Neural crest cell (in vitro differentiated cells): ENCODE results near the gene DENND1B. TPM values are rescaled to one million over a fixed set of nuclear protein-coding genes. Genes with fewer than 3 reads are reported as not detected.

ENCODE experiments used
- DNase-seq: peaks from one replicate; pipeline ENCODE4 v3.0.0; 2021; ENCODE audit warnings: low read depth, mixed read lengths, low spot score
- H3K27ac Mint-ChIP-seq: one replicate; pipeline ENCODE4 v1.8.0; 2021; ENCODE audit warnings: mild to moderate bottlenecking, mixed read lengths; ENCODE audit not compliant: unreplicated experiment
- H3K27me3 Mint-ChIP-seq: 2 replicates; pipeline ENCODE4 v1.8.0; 2021; ENCODE audit warnings: low read depth, mild to moderate bottlenecking, mixed read lengths
- H3K36me3 Mint-ChIP-seq: 2 replicates; pipeline ENCODE4 v1.8.0; 2021; ENCODE audit warnings: low read depth, mild to moderate bottlenecking, mixed read lengths
- H3K4me1 Mint-ChIP-seq: 2 replicates; pipeline ENCODE4 v1.8.0; 2021; ENCODE audit warnings: mixed read lengths
- H3K4me3 Mint-ChIP-seq: one replicate; pipeline ENCODE4 v1.8.0; 2021; ENCODE audit warnings: mild to moderate bottlenecking, mixed read lengths
- H3K9me3 Mint-ChIP-seq: 2 replicates; pipeline ENCODE4 v1.8.0; 2021; ENCODE audit warnings: mixed read lengths
- CTCF ChIP-seq: fragments of 200-600 bp; sonication (generic); conservative IDR thresholded peaks from 2 replicates; pipeline ENCODE4 v1.5.0; 2021; ENCODE audit warnings: antibody characterized with exemption, mild to moderate bottlenecking
- total RNA-seq: library from RNA; stranded (reverse); gene quantifications from 2 replicates; pipeline ENCODE4 v1.2.1, GENCODE V29; 2021

Gene DENND1B
- total RNA-seq, 1 donor from 2014 or later, result 6.5 TPM

GRCh38 chr1:197750366-197750765 is 24.9 kb downstream of the DENND1B start:
- Mint-ChIP-seq H3K4me1 (no peaks in the 10 kb centered on the region), H3K9me3 (peaks cover 3% of the 10 kb centered on the region), H3K27me3 (no peaks in the 10 kb centered on the region), H3K36me3 (peaks cover 6% of the 10 kb centered on the region), H3K4me3 (no peak overlapping the region), H3K27ac (no peak overlapping the region)
- DNase-seq, result no peak
- TF ChIP-seq CTCF, result no peak

DNA sequence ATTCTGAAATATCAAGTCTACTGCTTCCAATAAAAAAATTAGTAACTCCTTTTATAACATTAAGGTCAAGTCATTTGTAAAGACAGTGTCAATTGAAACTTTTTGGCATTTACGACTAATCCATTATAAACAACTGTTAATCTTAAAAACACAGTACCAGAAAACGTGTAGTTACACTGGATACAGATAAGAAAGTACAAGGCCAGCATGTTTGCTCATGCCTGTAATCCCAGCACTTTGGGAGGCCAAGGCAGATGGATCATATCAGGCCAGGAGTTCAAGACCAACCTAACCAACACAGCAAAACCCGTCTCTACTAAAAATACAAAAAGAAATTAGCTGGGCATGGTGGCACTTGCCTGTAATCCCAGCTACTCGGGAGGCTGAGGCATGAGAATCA is 29.4 kb downstream of the DENND1B start:
- H3K4me3 Mint-ChIP-seq, result no peak overlapping the region
- no peaks in the 10 kb centered on the region for H3K4me1 Mint-ChIP-seq
- no peaks in the 10 kb centered on the region for H3K27me3 Mint-ChIP-seq
- DNase-seq, result no peak
- TF ChIP-seq CTCF, result no peak
- H3K9me3 Mint-ChIP-seq, result peaks cover 3% of the 10 kb centered on the region
- H3K27ac Mint-ChIP-seq, result no peak overlapping the region
- H3K36me3 Mint-ChIP-seq, result peaks cover 4% of the 10 kb centered on the region

DNA sequence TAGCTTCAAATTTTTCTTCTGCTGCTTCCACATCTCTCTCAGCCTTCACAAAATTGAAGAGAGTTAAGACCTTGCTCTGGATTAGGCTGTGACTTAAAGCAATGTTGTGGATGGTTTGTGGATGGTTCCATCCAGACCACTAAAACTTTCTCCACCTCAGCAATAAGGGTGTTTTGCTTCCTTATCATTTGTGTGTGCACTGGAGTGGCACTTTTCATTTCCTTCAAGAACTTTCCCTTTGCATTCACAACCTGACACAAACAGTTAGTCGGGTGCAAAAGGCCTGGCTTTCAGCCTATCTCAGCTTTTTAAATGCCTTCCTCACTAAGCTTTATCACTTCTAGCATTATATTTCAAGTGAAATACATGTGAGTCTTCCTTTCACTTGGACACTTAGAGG is 30.3 kb downstream of the DENND1B start:
- TF ChIP-seq CTCF, result no peak
- peaks cover 3% of the 10 kb centered on the region for H3K9me3 Mint-ChIP-seq
- H3K27ac Mint-ChIP-seq, result no peak overlapping the region
- H3K27me3 Mint-ChIP-seq, result peaks cover 3% of the 10 kb centered on the region
- DNase-seq, result no peak
- no peaks in the 10 kb centered on the region for H3K4me1 Mint-ChIP-seq
- H3K36me3 Mint-ChIP-seq, result peaks cover 4% of the 10 kb centered on the region
- H3K4me3 Mint-ChIP-seq, result no peak overlapping the region

DNA sequence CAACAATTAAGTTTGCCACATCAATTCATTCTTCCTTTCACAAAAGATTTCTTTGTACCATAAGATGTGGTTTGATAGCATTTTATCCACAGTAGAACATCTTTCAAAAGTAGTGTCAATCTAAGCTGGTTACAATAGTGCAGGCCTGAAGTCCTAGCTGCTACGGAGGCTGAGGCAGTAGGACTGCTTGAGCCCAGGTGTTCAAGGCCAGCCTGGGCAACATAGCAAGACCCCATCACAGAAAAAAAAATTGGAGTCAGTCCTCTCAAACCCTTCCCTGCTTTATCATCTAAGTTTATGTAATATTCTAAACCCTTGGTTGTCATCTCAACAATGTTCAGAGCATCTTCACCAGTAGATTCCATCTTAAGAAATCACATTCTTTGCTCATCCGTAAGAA is 31.7 kb downstream of the DENND1B start:
- H3K27me3 Mint-ChIP-seq, result peaks cover 3% of the 10 kb centered on the region
- DNase-seq, result no peak
- H3K36me3 Mint-ChIP-seq, result peaks cover 4% of the 10 kb centered on the region
- no peak for TF ChIP-seq CTCF
- H3K4me3 Mint-ChIP-seq, result no peak overlapping the region
- H3K27ac Mint-ChIP-seq, result no peak overlapping the region
- H3K9me3 Mint-ChIP-seq, result peaks cover 3% of the 10 kb centered on the region
- no peaks in the 10 kb centered on the region for H3K4me1 Mint-ChIP-seq

DNA sequence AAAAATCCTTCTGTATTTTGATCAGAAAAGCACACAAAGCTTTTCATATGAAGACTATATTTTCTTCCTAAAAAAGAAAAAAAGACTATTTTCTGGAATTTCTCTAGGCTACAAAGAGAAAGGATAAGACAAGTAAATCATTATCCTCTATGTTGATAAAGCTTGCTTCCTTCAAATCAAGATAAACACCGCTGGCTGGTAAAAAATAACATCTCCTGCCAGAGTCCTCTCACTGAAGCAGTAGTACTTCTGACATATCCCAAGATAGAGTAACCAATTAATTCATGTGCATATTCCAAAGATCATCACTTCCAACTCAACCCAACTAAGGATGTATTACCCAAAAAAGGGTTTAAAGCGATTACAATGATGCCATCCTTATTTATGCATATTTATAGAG is 34.3 kb downstream of the DENND1B start:
- Mint-ChIP-seq H3K4me1 (peaks cover 10% of the 10 kb centered on the region), H3K36me3 (peaks cover 6% of the 10 kb centered on the region), H3K27me3 (peaks cover 9% of the 10 kb centered on the region), H3K27ac (no peak overlapping the region), H3K4me3 (no peak overlapping the region), H3K9me3 (no peaks in the 10 kb centered on the region)
- DNase-seq, result no peak
- no peak for TF ChIP-seq CTCF

DNA sequence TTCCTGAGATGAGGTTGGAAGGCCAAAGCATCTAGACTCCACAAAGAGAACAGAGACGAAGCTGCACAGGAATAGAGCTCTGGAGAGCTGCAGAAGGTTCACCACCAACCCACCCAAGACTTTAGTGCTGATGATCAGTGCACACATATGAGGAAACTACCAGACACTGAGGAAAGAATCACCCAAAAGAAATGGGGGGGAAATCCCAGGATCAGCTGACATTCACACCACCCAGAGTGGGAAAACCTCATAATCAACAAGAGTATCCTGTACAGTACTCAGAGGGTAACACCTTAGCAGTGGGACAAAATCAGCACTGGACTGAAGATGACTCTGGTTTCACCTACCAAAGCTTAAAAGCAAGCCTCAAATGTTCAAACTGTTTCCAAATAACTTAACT is 36.4 kb downstream of the DENND1B start:
- H3K27ac Mint-ChIP-seq, result peak overlapping the region; percentile 28
- H3K36me3 Mint-ChIP-seq, result peaks cover 5% of the 10 kb centered on the region
- peaks cover 10% of the 10 kb centered on the region for H3K4me1 Mint-ChIP-seq
- peaks cover 13% of the 10 kb centered on the region for H3K27me3 Mint-ChIP-seq
- H3K4me3 Mint-ChIP-seq, result no peak overlapping the region
- no peak for DNase-seq
- H3K9me3 Mint-ChIP-seq, result no peaks in the 10 kb centered on the region
- TF ChIP-seq CTCF, result no peak
